GM23338 (cell line): ENCODE results near the gene HS6ST1.

Experiments
- CREB1 ChIP-seq: fragments of 250-450 bp; sonication (Bioruptor Pico); IDR thresholded peaks from 2 replicates; pipeline ENCODE4 v1.5.0; 2020; ENCODE audit warnings: low read depth, mild to moderate bottlenecking, moderate library complexity
- CTCF ChIP-seq, 2 experiments: fragments of 200-600 bp in 1 of 2; sonication (generic) in 1 of 2; conservative IDR thresholded peaks; 2 replicates each; pipeline versions ENCODE4 v1.5.1 to v1.6.1; 2016 to 2017; ENCODE audit warnings: antibody characterized with exemption in 2 of 2, low read depth in 2 of 2, mild to moderate bottlenecking in 2 of 2, moderate library complexity in 1 of 2
- POLR2AphosphoS5 ChIP-seq: IDR thresholded peaks from 2 replicates; pipeline ENCODE4 v1.6.1; 2016; ENCODE audit warnings: antibody characterized with exemption, low read depth

GRCh38 chr2:128305555-128306080, 13.1 kb downstream of the HS6ST1 start:
- TF ChIP-seq CTCF (conservative IDR thresholded peaks at IDR 0.05; ENCODE audit: low read depth in 2 of 2): no peak
- TF ChIP-seq POLR2AphosphoS5: no peak
- TF ChIP-seq CREB1 (CRISPR knock-in tag): no peak
